SK-N-DZ (cell line): ENCODE results near the gene CERS6.
A peak's percentile ranks its signal among the peaks of the same experiment; 100 is the strongest.

Experiments
- DNase-seq: peaks from one replicate; pipeline ENCODE4 v3.0.0-alpha.2; 2015; ENCODE audit warnings: low spot score

Gene CERS6

DNA sequence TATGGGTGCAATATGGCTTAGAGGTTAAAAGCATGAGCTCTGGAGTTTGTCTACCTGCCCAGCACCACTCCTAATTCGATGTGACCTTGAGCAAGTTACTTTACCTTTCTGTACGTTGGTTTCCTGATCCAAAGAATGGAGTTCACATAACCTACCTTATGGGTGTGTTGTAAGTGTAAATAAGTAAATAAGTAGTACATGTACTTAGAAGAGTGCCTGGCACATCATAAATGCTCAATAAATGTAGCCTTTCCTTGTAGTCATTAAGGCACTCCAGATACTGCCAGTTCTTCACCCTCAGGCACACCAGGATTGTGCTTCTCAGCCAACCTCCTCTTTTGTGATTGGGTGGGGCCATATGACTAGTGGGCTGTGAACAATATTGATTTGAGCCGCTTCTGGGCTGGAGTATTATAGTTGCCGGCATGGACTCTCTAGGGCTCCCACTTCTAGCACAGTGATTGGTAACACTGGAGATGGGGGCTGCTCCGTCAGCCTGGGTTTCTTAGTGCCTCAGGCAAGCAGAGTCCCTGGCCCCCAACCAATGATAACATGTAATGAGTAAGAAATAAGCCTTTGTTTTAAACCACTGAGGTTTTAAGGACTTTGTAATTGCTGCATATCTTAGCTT, 244.7 kb downstream of the CERS6 start:
- no peak for DNase-seq

DNA sequence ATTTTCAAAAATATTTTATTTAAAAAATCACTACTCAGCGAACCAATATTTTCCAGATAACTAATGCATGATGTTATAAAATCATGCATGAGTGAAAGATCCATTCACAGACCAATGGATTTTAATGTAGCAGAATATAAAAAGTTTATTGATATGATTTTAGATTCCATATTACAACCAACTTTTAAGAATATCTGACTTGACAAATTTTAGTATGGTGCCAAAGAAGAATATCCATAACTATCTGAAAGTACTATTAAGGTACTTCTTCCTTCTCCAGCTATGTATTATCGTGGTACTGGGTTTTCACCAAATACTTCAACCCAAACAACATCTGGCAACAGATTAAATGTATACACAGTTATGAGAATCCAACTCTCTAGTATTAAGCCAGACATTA, 246.5 kb downstream of the CERS6 start:
- no peak for DNase-seq

- DNase-seq: peak; percentile 53
Measured at GRCh38 chr2:168703926-168704325, 247.9 kb downstream of the CERS6 start.

- DNase-seq: no peak
Measured at GRCh38 chr2:168705534-168706470, 249.7 kb downstream of the CERS6 start.

- no peak for DNase-seq
Measured at GRCh38 chr2:168706806-168707205, 250.7 kb downstream of the CERS6 start.

GRCh38 chr2:168708080-168708479, 252.0 kb downstream of the CERS6 start:
- DNase-seq: no peak

DNA sequence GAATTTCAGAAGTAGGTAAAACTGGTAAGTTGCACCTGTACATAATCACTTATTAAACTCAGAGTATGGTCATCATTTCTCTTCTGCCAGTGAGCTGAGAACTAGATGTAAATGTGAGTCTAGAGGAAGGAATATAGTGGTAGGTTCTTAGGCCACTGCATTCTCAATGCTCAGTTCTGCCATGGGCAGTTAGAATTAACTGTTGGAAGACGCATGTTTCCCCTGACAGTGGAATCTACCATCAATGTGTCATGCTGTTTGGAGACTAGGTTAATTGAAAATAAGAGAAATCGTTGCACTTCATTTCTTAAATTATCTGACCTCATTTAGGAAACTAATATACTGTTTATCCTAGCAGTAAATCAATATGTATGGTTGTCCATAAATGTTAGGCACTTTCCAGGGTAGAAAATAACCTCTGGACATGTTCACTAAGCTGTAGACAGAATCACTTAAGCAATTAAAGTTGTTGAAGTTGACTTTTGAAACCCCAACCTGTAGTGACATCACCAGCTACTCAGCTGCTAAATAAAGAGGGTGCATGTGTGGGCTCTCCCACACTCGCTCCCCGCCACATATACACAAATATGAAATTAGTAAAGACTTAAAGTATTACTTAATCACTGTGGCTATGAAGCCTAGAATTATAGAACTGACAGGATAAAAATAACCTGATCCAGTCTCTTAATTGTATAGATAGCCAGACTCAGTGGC, 254.8 kb downstream of the CERS6 start:
- no peak for DNase-seq

DNA sequence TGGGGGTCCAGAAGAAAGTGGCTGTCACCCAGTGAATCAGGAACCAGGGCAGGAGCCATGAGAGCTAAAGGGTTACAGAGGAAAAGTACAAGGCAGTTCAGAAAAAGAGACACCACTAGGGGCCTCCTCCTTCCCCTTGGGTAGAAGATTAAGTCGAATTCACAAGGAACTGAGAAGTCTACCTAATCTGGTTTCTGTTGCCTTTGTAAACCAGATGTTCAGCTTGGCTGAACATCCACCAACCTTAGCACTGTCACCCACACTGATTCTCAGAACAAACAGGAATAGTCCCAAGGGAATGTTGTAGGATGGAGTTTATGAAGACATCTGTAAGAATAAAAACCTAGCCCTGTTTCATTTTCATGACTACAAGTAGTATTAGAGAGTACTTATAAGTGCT, 256.0 kb downstream of the CERS6 start:
- no peak for DNase-seq

- DNase-seq: no peak
Measured at GRCh38 chr2:168713325-168713724, 257.3 kb downstream of the CERS6 start.

GRCh38 chr2:168715849-168716248, 259.8 kb downstream of the CERS6 start:
- DNase-seq: no peak

DNA sequence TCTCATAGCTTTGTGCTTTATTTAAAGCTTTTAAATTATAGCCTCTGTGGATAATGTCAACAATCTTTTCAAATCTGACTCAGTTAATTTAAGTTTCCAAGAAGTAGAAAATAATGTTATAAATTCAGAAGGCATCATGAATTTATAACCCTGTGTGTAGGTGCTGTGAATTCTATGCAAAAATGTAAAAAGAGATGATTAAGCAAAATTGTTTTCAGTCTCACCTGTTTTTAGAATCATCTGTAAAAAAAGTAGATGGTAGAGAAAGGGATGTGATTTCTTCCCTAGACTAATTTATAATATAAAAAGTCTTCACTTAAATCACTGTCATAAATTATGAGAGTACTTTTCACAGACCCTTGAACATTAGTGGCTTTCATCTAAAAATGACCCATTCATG, 260.8 kb downstream of the CERS6 start:
- DNase-seq: no peak

DNA sequence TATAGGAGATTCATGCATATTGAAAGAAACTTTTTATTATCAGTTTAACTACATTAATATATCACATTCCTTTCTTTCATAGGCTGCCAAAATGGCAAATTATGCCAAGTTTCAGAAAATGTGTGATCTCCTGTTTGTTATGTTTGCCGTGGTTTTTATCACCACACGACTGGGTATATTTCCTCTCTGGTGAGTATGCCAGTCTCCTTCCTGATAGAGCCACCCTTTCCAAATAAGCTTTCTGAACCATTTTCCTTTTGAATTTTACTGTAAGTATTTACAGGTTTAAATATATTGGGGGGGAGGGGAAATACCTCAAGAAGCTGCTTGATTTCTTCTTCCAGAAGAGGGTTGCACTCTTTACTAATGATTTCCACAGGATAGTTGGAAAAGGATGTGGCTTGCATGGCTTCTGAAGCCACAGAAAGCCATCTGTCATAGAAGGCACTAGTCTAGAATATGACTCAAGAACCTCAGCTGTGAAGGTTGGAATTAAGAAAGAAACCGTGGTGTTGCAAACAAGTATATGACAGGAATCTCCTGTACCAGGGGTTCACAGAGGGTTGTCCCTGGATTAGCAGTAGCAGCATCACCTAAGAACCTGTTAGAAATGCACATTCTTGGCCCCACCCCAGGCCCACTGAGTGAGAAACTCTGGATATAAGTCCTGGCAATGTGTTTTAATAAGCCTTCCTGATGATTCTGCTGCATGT, 261.9 kb downstream of the CERS6 start:
- DNase-seq: no peak

DNA sequence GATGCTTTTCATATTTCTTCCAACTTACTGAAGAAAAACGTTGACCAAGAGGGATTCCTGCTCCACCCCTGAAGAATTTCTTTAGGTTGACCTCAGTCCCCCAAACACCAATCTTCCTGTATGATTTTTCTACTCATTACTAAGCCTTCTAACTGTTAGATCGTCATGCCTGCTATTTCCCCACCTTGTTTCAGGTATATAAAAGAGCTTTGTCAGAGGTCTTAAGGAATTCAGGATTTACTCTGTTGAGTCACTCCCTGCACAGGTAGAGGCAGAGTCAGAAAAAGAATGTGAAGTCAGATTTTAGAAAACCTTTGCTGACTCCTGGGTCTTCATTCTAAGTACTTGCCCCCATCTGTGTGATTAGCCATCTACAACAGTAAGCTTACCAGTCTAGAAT, 262.6 kb downstream of the CERS6 start:
- no peak for DNase-seq

- no peak for DNase-seq
Measured at GRCh38 chr2:168719446-168719845, 263.4 kb downstream of the CERS6 start.

- DNase-seq: no peak
Measured at GRCh38 chr2:168722592-168722991, 266.5 kb downstream of the CERS6 start.

- no peak for DNase-seq
Measured at GRCh38 chr2:168723275-168723899, 267.3 kb downstream of the CERS6 start.

GRCh38 chr2:168726375-168726774, 270.3 kb downstream of the CERS6 start:
- no peak for DNase-seq

DNA sequence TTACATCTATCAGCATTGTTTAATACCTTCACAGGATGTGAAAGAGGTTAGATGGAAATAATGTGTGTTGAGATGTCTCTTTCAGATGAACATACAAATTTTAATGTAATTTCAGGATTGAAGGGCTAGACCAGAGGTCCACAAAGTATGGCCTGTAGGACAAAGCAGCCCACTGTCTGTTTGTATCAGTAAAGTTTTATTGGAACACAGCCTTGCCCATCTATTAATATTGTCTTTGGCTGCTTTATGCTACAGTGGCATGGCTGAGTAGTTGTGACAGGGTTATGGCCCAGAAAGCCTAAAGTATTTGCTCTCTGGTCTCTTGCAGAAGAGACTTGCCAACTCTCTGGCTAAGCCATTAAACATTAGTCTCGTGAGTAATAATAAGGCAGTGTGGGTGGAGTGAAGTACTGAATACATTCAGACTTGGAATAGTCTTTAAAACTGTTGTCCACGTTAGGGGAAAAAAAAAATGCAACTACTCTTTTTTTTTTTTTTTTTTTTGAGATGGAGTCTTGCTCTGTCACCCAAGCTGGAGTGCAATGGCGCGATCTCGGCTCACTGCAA, 271.9 kb downstream of the CERS6 start:
- no peak for DNase-seq

GRCh38 chr2:168729455-168729854, 273.4 kb downstream of the CERS6 start:
- DNase-seq: no peak

DNA sequence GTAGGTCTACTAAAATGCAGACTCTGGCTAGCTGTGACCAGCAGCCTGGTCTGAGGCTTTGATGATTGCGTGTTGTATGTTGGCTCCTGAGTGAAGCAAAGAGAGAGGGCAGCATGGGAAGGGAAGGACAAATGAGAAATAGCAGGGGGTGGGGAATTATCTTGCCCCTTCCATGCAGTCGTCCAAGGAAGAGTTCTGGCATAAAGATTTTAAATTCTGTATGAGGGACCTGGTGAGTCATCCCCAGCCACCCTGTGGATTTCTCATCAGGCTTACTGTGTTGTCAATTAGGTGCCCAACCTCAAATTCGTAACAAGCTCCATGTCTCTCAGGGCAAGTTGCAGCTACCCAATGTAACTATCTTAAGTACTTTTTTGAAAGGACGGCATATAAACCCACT, 274.3 kb downstream of the CERS6 start:
- no peak for DNase-seq

GRCh38 chr2:168731002-168731401, 274.9 kb downstream of the CERS6 start:
- no peak for DNase-seq
